ENCODE measurements around the gene FBXW11.

Gene FBXW11

GRCh38 chr5:171848911-171849520 is 157.4 kb downstream of the FBXW11 start:
- no peak overlapping the region for H3K4me2 ChIP-seq (ENCODE audit: low read length)
- no peaks in the 10 kb centered on the region for H3K36me3 ChIP-seq (replicated peaks; ENCODE audit: low read depth, low read length)
- no peak overlapping the region for H3K4me3 ChIP-seq (ENCODE audit: low read length)
- H3K9ac ChIP-seq (ENCODE audit: low read length) = no peak overlapping the region
- 0 out of 2 replicates have a peak, but pooled peaks cover 3% of the 10 kb centered on the region for H4K20me1 ChIP-seq (ENCODE audit: insufficient read depth, low read length)
- no peak for TF ChIP-seq EZH2phosphoT487 (IDR thresholded peaks at IDR 0.05; ENCODE audit: low read depth)
- TF ChIP-seq, protein P1, sequence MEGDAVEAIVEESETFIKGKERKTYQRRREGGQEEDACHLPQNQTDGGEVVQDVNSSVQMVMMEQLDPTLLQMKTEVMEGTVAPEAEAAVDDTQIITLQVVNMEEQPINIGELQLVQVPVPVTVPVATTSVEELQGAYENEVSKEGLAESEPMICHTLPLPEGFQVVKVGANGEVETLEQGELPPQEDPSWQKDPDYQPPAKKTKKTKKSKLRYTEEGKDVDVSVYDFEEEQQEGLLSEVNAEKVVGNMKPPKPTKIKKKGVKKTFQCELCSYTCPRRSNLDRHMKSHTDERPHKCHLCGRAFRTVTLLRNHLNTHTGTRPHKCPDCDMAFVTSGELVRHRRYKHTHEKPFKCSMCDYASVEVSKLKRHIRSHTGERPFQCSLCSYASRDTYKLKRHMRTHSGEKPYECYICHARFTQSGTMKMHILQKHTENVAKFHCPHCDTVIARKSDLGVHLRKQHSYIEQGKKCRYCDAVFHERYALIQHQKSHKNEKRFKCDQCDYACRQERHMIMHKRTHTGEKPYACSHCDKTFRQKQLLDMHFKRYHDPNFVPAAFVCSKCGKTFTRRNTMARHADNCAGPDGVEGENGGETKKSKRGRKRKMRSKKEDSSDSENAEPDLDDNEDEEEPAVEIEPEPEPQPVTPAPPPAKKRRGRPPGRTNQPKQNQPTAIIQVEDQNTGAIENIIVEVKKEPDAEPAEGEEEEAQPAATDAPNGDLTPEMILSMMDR (IDR thresholded peaks at IDR 0.05; ENCODE audit: low read depth, low read length) = no peak
- no peaks in the 10 kb centered on the region for H3K27me3 ChIP-seq (ENCODE audit: low read depth, low read length)
- no peaks in the 10 kb centered on the region for H3K4me1 ChIP-seq (ENCODE audit: low read length)
- H2AFZ ChIP-seq (ENCODE audit: low read depth, low read length) = no peak overlapping the region
- no peaks in the 10 kb centered on the region for H3K79me2 ChIP-seq (ENCODE audit: low read length)
- no peak overlapping the region for H3K27ac ChIP-seq (ENCODE audit: low read length)
- H3K9me3 ChIP-seq (ENCODE audit: insufficient read depth, low read length) = no peaks in the 10 kb centered on the region

DNA sequence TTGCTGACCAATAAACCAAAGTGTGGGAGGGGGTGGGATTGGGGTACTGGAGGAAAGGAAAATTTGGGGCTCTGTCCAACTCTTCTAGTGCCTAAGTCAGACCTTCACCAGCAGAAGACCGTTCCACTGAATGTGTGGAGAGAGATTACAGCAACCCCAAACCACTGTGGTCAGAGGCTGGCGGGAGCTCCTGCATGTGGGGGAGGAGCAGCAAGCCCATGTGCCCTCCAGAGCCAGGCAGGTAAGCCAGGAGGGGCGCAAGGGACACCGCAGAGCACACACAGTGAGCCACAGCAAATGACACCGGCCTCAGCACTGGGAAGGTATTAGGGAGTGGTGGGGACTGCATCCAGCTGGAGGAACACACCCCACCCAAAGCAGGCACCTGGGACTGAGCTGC is 158.0 kb downstream of the FBXW11 start:
- H3K79me2 ChIP-seq (ENCODE audit: low read length) = no peaks in the 10 kb centered on the region
- H2AFZ ChIP-seq (ENCODE audit: low read depth, low read length) = no peak overlapping the region
- H3K4me2 ChIP-seq (ENCODE audit: low read length) = no peak overlapping the region
- H3K9me3 ChIP-seq (ENCODE audit: insufficient read depth, low read length) = no peaks in the 10 kb centered on the region
- no peaks in the 10 kb centered on the region for H3K4me1 ChIP-seq (ENCODE audit: low read length)
- H4K20me1 ChIP-seq (ENCODE audit: insufficient read depth, low read length) = 0 out of 2 replicates have a peak, but pooled peaks cover 3% of the 10 kb centered on the region
- no peak overlapping the region for H3K27ac ChIP-seq (ENCODE audit: low read length)
- H3K36me3 ChIP-seq (replicated peaks; ENCODE audit: low read depth, low read length) = no peaks in the 10 kb centered on the region
- H3K4me3 ChIP-seq (ENCODE audit: low read length) = no peak overlapping the region
- H3K27me3 ChIP-seq (ENCODE audit: low read depth, low read length) = no peaks in the 10 kb centered on the region
- no peak overlapping the region for H3K9ac ChIP-seq (ENCODE audit: low read length)
- TF ChIP-seq, protein P1 (IDR thresholded peaks at IDR 0.05; ENCODE audit: low read depth, low read length) = no peak
- TF ChIP-seq EZH2phosphoT487 (IDR thresholded peaks at IDR 0.05; ENCODE audit: low read depth) = no peak

GRCh38 chr5:171848006-171848405 is 158.4 kb downstream of the FBXW11 start:
- H3K36me3 ChIP-seq (replicated peaks; ENCODE audit: low read depth, low read length) = no peaks in the 10 kb centered on the region
- H3K27me3 ChIP-seq (ENCODE audit: low read depth, low read length) = no peaks in the 10 kb centered on the region
- H3K9ac ChIP-seq (ENCODE audit: low read length) = no peak overlapping the region
- no peak overlapping the region for H2AFZ ChIP-seq (ENCODE audit: low read depth, low read length)
- H3K4me3 ChIP-seq (ENCODE audit: low read length) = no peak overlapping the region
- H3K4me2 ChIP-seq (ENCODE audit: low read length) = no peak overlapping the region
- no peaks in the 10 kb centered on the region for H3K79me2 ChIP-seq (ENCODE audit: low read length)
- no peaks in the 10 kb centered on the region for H3K4me1 ChIP-seq (ENCODE audit: low read length)
- H3K27ac ChIP-seq (ENCODE audit: low read length) = no peak overlapping the region
- TF ChIP-seq EZH2phosphoT487 (IDR thresholded peaks at IDR 0.05; ENCODE audit: low read depth) = no peak
- 0 out of 2 replicates have a peak, but pooled peaks cover 3% of the 10 kb centered on the region for H4K20me1 ChIP-seq (ENCODE audit: insufficient read depth, low read length)
- no peaks in the 10 kb centered on the region for H3K9me3 ChIP-seq (ENCODE audit: insufficient read depth, low read length)

- Histone ChIP-seq H3K9ac (ENCODE audit: low read length) (no peak overlapping the region), H3K4me2 (ENCODE audit: low read length) (no peak overlapping the region), H3K4me1 (ENCODE audit: low read length) (no peaks in the 10 kb centered on the region), H3K9me3 (ENCODE audit: insufficient read depth, low read length) (no peaks in the 10 kb centered on the region), H3K4me3 (ENCODE audit: low read length) (no peak overlapping the region), H3K27ac (ENCODE audit: low read length) (no peak overlapping the region), H4K20me1 (ENCODE audit: insufficient read depth, low read length) (0 out of 2 replicates have a peak, but pooled peaks cover 3% of the 10 kb centered on the region), H2AFZ (ENCODE audit: low read depth, low read length) (no peak overlapping the region), H3K79me2 (ENCODE audit: low read length) (no peaks in the 10 kb centered on the region), H3K27me3 (ENCODE audit: low read depth, low read length) (no peaks in the 10 kb centered on the region), H3K36me3 (replicated peaks; ENCODE audit: low read depth, low read length) (no peaks in the 10 kb centered on the region)
- TF ChIP-seq, protein P1 (IDR thresholded peaks at IDR 0.05; ENCODE audit: low read depth, low read length) = no peak
- TF ChIP-seq EZH2phosphoT487 (IDR thresholded peaks at IDR 0.05; ENCODE audit: low read depth) = no peak
Observed at GRCh38 chr5:171847026-171847425, 159.4 kb downstream of the FBXW11 start.

Measured in OCI-LY3 (cell line).